HL-60/S4 treated with retinoic acid at 250 ng/mL for 4 days and 3 days (cell line): ENCODE data around the gene LIMK1.
"Not testable (repeated sequence)": the region's sequence is repeated elsewhere in the genome, so short reads cannot be mapped to it uniquely, and the experiment has no call there.

Experiments used
- in situ Hi-C: fragments of 300-500 bp; cut with MboI; formaldehyde crosslinking; loops from 2 replicates; pipeline ENCODE4 v1.7.0; 2022; ENCODE audit warnings: low sequenced_read_pairs

LIMK1 gene

GRCh38 chr7:74083117-74083876 lies at the start of gene LIMK1:
Gene LIMK1 (plus strand): TSS chr7:74083804. CDS start chr7:74083991, 187 bp downstream.
- in situ Hi-C loops = no loop called here

DNA sequence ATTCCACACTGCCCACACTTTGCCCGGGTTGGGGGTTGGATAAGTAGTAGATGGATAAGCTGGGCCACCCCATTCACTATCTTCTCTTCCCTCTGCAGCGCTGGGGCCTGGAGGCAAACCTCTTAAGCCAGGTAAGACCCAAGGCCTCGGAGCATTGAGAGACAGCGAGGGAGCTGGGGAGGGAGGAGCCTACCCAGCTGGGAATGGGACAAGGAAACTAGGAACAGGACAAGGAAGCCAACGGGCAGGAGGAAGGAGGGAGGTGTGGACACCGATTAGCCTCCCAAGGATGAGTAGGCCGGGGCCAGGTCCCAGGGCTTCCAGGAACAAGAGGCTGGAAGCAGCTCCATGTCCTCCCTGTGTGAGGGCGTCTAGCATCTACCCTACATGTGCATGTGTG lies 46.0 kb upstream of the LIMK1 start:
- in situ Hi-C loops = no loop called here

DNA sequence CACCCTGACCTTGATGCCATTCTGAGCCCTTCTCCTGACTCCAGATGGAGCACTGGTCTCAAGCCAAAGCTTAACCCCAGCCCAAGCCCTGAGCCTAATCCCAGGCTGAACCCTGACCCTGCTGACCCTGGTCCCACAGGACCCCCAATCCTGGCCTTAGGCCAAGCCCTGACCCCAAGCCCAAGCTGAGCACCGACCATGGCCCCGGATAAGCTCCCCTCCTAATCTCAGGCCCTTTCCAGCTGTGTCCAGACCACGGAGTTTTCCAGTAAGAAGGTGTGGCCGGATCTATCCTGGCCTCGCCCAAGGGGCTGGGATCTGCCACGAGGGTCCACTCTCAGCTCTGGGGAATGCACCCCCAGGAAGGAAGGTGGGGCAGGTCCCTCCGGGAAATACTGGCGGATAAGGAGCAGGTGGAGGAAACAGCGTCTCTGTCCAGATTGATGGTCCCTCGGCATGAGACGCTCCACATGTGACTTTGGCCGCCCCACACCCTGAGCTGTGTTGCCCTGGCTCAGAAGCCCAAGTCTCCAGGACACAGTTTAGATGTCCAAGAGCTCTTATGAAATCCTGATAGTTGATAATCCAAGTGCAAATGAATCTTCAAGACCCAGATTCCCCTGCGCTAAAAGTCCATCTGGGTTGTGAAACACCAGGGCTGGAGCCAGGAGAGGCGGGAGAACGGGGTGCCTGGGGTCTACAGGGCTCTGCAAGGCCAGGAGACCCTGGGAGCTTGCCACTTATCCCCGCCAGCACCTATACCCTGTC lies 45.2 kb upstream of the LIMK1 start:
- in situ Hi-C loops = no loop called here

GRCh38 chr7:74039337-74039736 lies 44.3 kb upstream of the LIMK1 start:
- in situ Hi-C loops = no loop called here

- in situ Hi-C loops = no loop called here
These were observed 43.4 kb upstream of the LIMK1 start for GRCh38 chr7:74040101-74040790.

DNA sequence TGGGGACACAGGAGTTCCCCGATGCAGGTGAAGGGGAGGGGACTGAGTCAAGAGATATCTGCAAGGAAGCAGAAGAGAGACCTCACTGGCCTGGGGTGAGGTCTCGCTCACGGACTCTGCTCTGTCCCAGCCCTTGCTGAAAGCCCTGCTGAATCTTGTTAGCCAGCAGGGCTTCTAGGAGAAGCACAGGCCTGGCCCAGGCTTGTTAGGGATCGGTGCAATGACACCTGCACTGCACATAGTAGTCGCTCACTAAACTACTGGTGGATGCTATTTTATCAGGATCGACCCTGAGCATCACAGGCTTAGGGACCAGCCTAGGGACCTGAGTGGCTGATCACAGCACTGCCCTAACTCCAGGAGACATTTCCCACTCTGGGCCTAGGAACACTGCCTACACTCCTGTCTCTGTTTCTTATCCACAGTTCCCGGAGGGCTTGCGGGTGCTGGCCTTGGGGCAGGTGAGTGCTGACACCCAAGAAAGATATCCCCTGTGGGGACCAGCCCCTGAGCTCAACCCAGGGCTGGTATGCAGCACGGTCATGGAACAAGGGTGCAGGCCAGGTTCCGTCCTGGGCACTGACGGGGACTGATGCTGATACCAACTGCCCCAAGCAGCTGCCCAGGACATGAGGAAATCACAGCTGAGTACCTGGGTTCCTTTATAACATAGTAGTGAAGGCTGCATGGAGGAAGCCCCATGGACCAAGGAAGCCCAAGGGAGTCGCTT lies 42.6 kb upstream of the LIMK1 start:
- in situ Hi-C loops = no loop called here

DNA sequence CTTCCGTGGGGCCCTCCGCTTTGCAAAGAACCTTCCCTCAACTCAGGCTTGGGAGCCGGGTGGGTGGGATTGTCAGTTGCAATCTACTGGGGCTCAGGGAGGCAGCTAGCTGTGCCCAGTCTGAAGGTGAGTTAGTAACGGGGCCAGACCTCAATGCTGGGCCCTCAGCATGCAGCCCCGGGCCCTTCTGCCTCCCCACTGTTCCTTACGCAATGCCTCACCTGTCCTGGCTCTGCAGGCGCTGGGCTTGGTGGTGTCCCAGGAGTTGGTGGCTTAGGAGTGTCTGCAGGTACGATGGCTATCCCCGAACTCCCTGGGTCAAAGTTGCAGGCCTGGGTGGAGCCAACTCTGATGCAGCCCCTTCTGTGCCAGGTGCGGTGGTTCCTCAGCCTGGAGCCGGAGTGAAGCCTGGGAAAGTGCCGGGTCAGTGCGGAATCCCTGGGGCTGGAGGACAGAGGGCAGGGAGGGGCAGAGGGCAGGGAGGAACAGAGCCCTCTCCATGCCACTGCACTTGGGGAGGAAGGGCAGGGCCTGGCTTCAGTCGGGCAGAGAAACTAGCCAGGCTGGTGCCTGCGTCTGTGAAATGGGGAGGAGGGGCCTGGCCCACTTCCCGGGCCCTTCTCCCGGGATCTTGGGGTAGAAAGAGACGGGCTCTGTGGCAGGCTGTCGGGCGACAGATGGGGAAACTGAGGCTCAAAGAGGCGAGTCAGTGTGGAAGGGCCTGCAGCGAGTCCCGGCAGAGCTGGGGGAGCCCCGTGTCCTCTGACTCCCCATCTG lies 40.7 kb upstream of the LIMK1 start:
- in situ Hi-C loops = no loop called here

DNA sequence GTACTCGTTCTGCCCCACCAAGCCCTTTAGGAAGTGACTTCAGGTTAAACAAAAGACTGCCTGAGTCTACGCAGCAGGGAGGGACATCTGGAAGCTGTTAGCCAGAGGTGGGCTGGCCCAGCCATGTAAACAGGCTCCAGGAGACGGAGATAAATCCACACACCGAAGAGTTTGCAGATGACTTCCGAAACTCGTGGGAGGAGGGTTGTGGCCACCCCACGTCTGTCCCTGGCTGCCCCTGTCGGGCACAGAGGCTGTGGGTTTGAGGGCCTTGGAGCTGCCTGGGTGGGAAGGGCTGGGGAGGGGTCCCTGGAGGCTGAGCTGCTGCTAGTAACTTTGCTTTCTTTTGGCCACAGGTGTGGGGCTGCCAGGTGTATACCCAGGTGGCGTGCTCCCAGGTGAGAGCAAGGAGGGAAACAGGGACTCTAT lies 40.1 kb upstream of the LIMK1 start:
- in situ Hi-C loops = no loop called here

DNA sequence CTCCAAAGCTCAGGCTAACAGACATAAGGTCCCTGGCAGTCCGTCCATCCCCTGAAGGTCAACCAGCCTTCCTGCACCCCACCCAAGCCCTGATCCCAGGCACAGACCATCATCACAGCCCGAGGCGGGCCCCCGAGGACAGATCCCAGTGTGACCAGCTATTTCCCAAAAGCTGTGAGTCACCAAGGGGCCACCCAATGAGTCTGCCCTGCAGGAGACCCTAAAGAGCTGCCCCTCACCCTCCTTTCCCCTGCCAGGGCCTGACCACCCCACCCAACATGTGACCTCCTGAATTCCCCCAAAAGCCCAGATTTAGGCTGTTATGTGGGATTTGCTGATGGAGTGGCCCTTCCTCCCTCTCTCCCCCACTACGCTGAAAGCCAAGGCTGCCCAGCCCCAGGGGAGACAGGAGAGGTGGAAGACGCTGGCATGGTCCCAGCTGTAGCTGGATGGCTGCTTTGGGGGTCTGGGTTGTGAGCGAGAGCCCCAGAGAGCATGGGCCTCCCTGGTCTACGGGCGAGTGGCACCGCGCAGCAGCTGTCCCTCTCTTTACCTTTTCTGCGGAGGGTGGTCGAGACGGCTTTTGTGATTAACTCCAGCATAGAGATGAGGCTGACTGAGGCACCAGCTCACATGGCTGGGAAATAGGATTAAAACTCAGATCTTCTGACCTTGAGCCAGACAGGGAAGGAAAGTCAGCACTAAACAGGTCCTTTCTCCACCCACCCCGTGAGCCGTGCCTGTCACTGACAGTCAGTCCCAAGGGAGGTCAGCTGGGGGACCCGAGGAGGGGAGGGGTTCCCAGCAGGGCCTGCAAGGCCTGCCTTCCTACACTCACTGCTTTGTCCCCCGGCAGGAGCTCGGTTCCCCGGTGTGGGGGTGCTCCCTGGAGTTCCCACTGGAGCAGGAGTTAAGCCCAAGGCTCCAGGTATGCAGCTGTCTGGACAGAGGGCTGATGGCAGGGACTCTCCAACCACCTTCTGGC lies 38.9 kb upstream of the LIMK1 start:
- in situ Hi-C loops = no loop called here

DNA sequence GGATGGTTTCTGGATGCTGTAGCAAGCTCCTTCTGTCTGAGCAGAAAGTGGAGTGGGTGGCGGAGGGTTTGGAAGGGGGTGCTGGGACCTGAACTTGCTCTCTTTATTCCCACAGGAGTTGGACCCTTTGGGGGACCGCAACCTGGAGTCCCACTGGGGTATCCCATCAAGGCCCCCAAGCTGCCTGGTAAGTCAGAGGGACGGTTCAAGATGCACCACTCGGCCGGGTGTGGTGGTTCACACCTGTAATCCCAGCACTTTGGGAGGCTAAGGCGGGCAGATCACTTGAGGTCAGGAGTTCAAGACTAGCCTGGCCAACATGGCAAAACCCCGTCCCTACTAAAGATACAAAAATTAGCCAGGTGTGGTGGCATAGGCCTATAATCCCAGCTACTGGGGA lies 37.0 kb upstream of the LIMK1 start:
- in situ Hi-C loops = not testable (repeated sequence)

- in situ Hi-C loops = no loop called here
These were observed 35.7 kb upstream of the LIMK1 start for GRCh38 chr7:74047804-74048380.

- in situ Hi-C loops = no loop called here
These were observed 34.5 kb upstream of the LIMK1 start for GRCh38 chr7:74048999-74049599.

- in situ Hi-C loops = no loop called here
These were observed 33.4 kb upstream of the LIMK1 start for GRCh38 chr7:74049997-74050798.

DNA sequence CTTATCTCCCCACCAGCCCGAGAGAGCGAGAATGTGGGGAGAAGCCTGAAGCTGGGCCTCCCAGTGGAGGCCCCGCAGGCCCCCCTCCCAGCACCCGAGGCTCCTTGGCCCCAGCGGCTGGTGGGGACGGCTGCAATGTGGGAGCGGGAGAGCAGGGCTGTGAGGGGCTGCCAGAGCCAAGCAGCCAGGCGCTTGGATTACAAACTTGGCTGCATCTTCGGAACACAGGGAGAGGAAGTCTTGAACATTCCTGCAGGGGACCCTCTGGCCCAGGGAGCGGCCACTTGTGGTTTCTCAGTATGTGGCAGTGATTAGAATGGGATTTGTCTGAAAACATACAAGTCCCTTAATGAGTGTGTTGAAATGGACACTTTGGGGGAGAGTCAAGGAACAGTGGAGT lies 32.4 kb upstream of the LIMK1 start:
- in situ Hi-C loops = no loop called here

DNA sequence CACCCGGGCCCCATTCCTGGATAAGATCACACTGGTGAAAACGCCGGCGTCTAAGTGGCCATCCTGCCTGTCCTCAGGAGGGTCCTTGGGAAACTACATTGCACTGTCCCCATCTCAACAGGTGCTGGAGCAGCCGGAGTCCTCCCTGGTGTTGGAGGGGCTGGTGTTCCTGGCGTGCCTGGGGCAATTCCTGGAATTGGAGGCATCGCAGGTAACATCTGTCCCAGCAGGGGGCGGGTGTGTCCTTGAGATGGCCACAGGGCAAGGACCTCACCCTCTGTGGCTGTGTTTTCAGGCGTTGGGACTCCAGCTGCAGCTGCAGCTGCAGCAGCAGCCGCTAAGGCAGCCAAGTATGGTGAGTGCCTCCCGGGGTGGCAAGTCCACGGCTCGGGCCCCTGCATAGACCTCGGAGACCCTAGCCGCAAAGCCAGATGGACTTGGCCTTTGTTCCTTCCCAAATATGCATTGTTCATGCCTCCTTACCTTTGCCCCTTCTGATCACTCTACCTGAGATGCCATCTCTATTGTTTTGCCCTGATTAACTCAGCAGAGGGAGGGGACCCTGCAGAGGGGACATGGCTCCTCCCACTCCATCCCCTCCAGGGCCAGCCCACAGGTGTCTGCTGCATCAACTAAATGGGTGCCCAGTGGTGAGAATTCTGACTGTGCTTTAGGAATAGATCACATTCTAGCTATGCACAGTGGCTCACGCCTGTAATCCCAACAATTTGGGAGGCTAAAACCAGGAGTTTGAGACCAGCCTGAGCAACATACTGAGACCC lies 31.8 kb upstream of the LIMK1 start:
- in situ Hi-C loops = no loop called here

GRCh38 chr7:74052628-74053027 lies 31.0 kb upstream of the LIMK1 start:
- in situ Hi-C loops = no loop called here
